Activated naive CD8-positive, alpha-beta T cell treated with anti-CD3 and anti-CD28 coated beads, Interleukin-2, amount 50 U/mL, for 24 hours (primary cell): Measurements from ENCODE around the gene RACK1.

Experiments
- ATAC-seq: fragments of 150-1000 bp; cut with Tn5 transposase; one replicate; pipeline ENCODE4 v1.10.0; 2021
- DNase-seq: peaks from one replicate; pipeline ENCODE4 v3.0.0; 2021
- H3K27ac Mint-ChIP-seq: one replicate; pipeline ENCODE4 v1.8.0; 2021; ENCODE audit warnings: mild to moderate bottlenecking, mixed read lengths
- H3K27me3 Mint-ChIP-seq: one replicate; pipeline ENCODE4 v1.8.0; 2021; ENCODE audit warnings: mixed read lengths
- H3K36me3 Mint-ChIP-seq: one replicate; pipeline ENCODE4 v1.8.0; 2021; ENCODE audit warnings: low read depth, mixed read lengths
- H3K4me1 Mint-ChIP-seq: one replicate; pipeline ENCODE4 v1.8.0; 2021; ENCODE audit warnings: mixed read lengths
- H3K4me3 Mint-ChIP-seq: one replicate; pipeline ENCODE4 v1.8.0; 2021; ENCODE audit warnings: mild to moderate bottlenecking, moderate library complexity, mixed read lengths
- H3K9me3 Mint-ChIP-seq: one replicate; pipeline ENCODE4 v1.8.0; 2021; ENCODE audit warnings: mixed read lengths

Gene RACK1

GRCh38 chr5:181194489-181195248 lies 49.0 kb downstream of the RACK1 start:
- ATAC-seq (no peak), DNase-seq (no peak)
- H3K27ac Mint-ChIP-seq, result no peak overlapping the region
- peaks cover 2% of the 10 kb centered on the region for H3K27me3 Mint-ChIP-seq
- peaks cover 5% of the 10 kb centered on the region for H3K36me3 Mint-ChIP-seq
- no peaks in the 10 kb centered on the region for H3K9me3 Mint-ChIP-seq
- H3K4me1 Mint-ChIP-seq, result peaks cover 32% of the 10 kb centered on the region
- no peak overlapping the region for H3K4me3 Mint-ChIP-seq

- DNase-seq, result no peak
- H3K27me3 Mint-ChIP-seq, result peaks cover 6% of the 10 kb centered on the region
- peaks cover 39% of the 10 kb centered on the region for H3K4me1 Mint-ChIP-seq
- ATAC-seq, result no peak
- H3K36me3 Mint-ChIP-seq, result peaks cover 8% of the 10 kb centered on the region
- H3K27ac Mint-ChIP-seq, result no peak overlapping the region
- no peaks in the 10 kb centered on the region for H3K9me3 Mint-ChIP-seq
- peak overlapping the region; percentile 92 for H3K4me3 Mint-ChIP-seq
Observed at GRCh38 chr5:181193656-181194055, 50.0 kb downstream of the RACK1 start.

- Mint-ChIP-seq H3K27me3 (peaks cover 10% of the 10 kb centered on the region), H3K27ac (peak overlapping the region; percentile 97), H3K4me3 (peak overlapping the region; percentile 92), H3K9me3 (no peaks in the 10 kb centered on the region), H3K36me3 (peaks cover 13% of the 10 kb centered on the region), H3K4me1 (peaks cover 50% of the 10 kb centered on the region)
- no peak for ATAC-seq
- DNase-seq, result no peak
Observed at GRCh38 chr5:181192337-181193046, 51.2 kb downstream of the RACK1 start.

- Mint-ChIP-seq H3K36me3 (peaks cover 13% of the 10 kb centered on the region), H3K9me3 (no peaks in the 10 kb centered on the region), H3K4me1 (peaks cover 55% of the 10 kb centered on the region), H3K27me3 (peaks cover 11% of the 10 kb centered on the region), H3K4me3 (peak overlapping the region; percentile 92), H3K27ac (peak overlapping the region; percentile 97)
- ATAC-seq (peak; percentile 45), DNase-seq (peak; percentile 94)
Observed at GRCh38 chr5:181191526-181192336, 52.0 kb downstream of the RACK1 start.

GRCh38 chr5:181190711-181191525 lies 52.8 kb downstream of the RACK1 start:
- Mint-ChIP-seq H3K9me3 (no peaks in the 10 kb centered on the region), H3K4me3 (peak overlapping the region; percentile 92), H3K27ac (peak overlapping the region; percentile 99), H3K4me1 (peaks cover 57% of the 10 kb centered on the region), H3K36me3 (peaks cover 13% of the 10 kb centered on the region), H3K27me3 (peaks cover 11% of the 10 kb centered on the region)
- DNase-seq (peak; percentile 60), ATAC-seq (no peak)

- no peak for ATAC-seq
- Mint-ChIP-seq H3K27ac (peak overlapping the region; percentile 99), H3K9me3 (no peaks in the 10 kb centered on the region), H3K4me1 (peaks cover 57% of the 10 kb centered on the region), H3K4me3 (peak overlapping the region; percentile 92), H3K27me3 (peaks cover 11% of the 10 kb centered on the region), H3K36me3 (peaks cover 13% of the 10 kb centered on the region)
- peak; percentile 48 for DNase-seq
Observed at GRCh38 chr5:181189962-181190710, 53.6 kb downstream of the RACK1 start.

- Mint-ChIP-seq H3K9me3 (no peaks in the 10 kb centered on the region), H3K4me1 (peaks cover 62% of the 10 kb centered on the region), H3K4me3 (peak overlapping the region; percentile 92), H3K27me3 (peaks cover 11% of the 10 kb centered on the region), H3K27ac (peak overlapping the region; percentile 99), H3K36me3 (peaks cover 13% of the 10 kb centered on the region)
- ATAC-seq, result peak; percentile 6
- DNase-seq, result peak; percentile 67
Observed at GRCh38 chr5:181189363-181189961, 54.2 kb downstream of the RACK1 start.

- peaks cover 67% of the 10 kb centered on the region for H3K4me1 Mint-ChIP-seq
Observed at GRCh38 chr5:181188700-181189362, 54.9 kb downstream of the RACK1 start.

GRCh38 chr5:181187500-181188213 lies 56.0 kb downstream of the RACK1 start:
- Mint-ChIP-seq H3K27me3 (peaks cover 14% of the 10 kb centered on the region), H3K4me1 (peaks cover 62% of the 10 kb centered on the region)

More at GRCh38 chr5:181188700-181189362, 54.9 kb downstream of the RACK1 start:
- peaks cover 13% of the 10 kb centered on the region for H3K36me3 Mint-ChIP-seq
- peak overlapping the region; percentile 99 for H3K27ac Mint-ChIP-seq
- H3K27me3 Mint-ChIP-seq, result peaks cover 11% of the 10 kb centered on the region
- peak; percentile 83 for DNase-seq
- peak; percentile 2 for ATAC-seq
- no peaks in the 10 kb centered on the region for H3K9me3 Mint-ChIP-seq
- H3K4me3 Mint-ChIP-seq, result peak overlapping the region; percentile 92

GRCh38 chr5:181186986-181187499 lies 56.7 kb downstream of the RACK1 start:
- H3K4me3 Mint-ChIP-seq, result peak overlapping the region; percentile 92
- peaks cover 16% of the 10 kb centered on the region for H3K27me3 Mint-ChIP-seq
- DNase-seq, result no peak
- peaks cover 61% of the 10 kb centered on the region for H3K4me1 Mint-ChIP-seq
- no peaks in the 10 kb centered on the region for H3K9me3 Mint-ChIP-seq
- H3K27ac Mint-ChIP-seq, result peak overlapping the region; percentile 99
- no peak for ATAC-seq
- H3K36me3 Mint-ChIP-seq, result peaks cover 11% of the 10 kb centered on the region

More at GRCh38 chr5:181187500-181188213, 56.0 kb downstream of the RACK1 start:
- H3K36me3 Mint-ChIP-seq, result peaks cover 11% of the 10 kb centered on the region
- DNase-seq, result peak; percentile 78
- peak; percentile 7 for ATAC-seq
- H3K27ac Mint-ChIP-seq, result peak overlapping the region; percentile 99
- H3K9me3 Mint-ChIP-seq, result no peaks in the 10 kb centered on the region
- H3K4me3 Mint-ChIP-seq, result peak overlapping the region; percentile 92
